GM12891 (cell line): ENCODE results near the gene CAPNS1.

Experiments used
- PAX5 ChIP-seq: IDR thresholded peaks from 2 replicates; pipeline ENCODE4 v1.6.1; 2011; ENCODE audit warnings: low read length, moderate library complexity, mild to moderate bottlenecking; ENCODE audit not compliant: insufficient read depth, severe bottlenecking
- POLR2A ChIP-seq: IDR thresholded peaks from 2 replicates; pipeline ENCODE4 v1.6.1; 2011; ENCODE audit warnings: low read depth, low read length, control low read depth
- POLR2AphosphoS5 ChIP-seq: IDR thresholded peaks from 2 replicates; pipeline ENCODE4 v1.6.1; 2011; ENCODE audit warnings: low read depth, low read length, control low read depth
- POU2F2 ChIP-seq: IDR thresholded peaks from 2 replicates; pipeline ENCODE4 v1.6.1; 2011; ENCODE audit warnings: low read depth, mild to moderate bottlenecking, control low read depth, low read length, moderate library complexity
- TAF1 ChIP-seq: IDR thresholded peaks from 2 replicates; pipeline ENCODE4 v1.6.1; 2011; ENCODE audit warnings: low read depth, low read length, control low read depth

DNA sequence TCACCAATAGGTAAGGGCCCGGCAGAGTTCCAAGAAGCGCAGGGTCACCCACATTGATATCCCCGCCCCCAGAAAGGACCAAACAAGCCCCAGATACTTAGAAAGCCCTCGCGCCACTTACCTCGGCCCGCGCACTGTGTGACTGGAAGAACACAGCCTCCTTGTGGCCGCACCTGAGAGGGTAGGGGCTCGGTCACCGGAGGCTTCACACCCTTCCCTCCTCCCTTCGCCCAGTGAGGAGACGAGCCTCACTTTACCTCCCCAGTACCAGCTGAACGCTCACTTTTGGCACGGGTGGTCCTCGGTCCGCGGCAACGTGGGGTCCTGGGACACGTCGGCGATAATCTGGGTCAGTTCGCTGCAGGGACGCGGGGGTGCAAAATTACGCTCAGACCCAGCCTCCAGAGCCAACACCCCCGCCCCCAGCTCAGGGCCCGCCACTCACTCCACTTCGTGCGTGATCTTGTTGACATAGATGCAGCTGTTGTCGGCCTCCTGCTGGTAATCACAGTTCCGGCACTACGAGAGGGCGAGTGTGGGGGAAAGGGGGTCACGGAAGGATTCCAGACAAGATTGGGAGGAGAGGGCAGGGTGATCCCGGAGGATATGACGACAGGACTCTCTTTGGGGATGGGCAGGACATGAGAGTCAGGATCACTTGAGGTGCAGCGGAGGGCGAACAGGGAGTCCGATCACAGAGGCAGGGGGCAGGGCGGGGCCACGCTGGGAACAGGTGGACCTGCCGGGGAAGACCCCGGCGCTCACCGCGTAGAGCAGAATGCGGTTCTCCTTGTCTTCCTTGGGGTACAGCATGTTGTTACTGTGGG is 25.8 kb upstream of the CAPNS1 start:
- TF ChIP-seq POLR2AphosphoS5 (no peak), POLR2A (no peak), TAF1 (no peak), POU2F2 (no peak; the same call in 1 of the 2 replicates), PAX5 (no peak)
